Neuronal stem cell (in vitro differentiated cells): Measurements from ENCODE around the gene IL18BP. TPM values are rescaled to one million over a fixed set of nuclear protein-coding genes. Genes with fewer than 3 reads are reported as not detected.

Experiments
- small RNA-seq: library from polyadenylated mRNA; stranded (forward); fragments of <200 nt; extraction: miRNeasy Mini kit (QIAGEN cat#:217004); gene quantifications from one replicate; pipeline ENCODE3, GENCODE V24; 2013; ENCODE audit not compliant: insufficient read depth

IL18BP gene

Small RNA genes lying within 50 kb of the gene (small RNA-seq; reads per million reads assigned to genes)
- not detected for gene RNU6-72P
